T-helper 22 cell (primary cell): Measurements from ENCODE around the gene SPINK13.
"Not testable (repeated sequence)": the region's sequence is repeated elsewhere in the genome, so short reads cannot be mapped to it uniquely, and the experiment has no call there.

Source experiments
- DNase-seq: peaks from one replicate; pipeline ENCODE4 v3.0.0-alpha.2; 2020; ENCODE audit warnings: low read depth

Gene SPINK13

GRCh38 chr5:148268566-148268965 lies at the start of gene SPINK13:
TSS of gene SPINK13 (plus strand) at chr5:148268794. CDS start at chr5:148270073, 1,279 bp downstream.
- no peak for DNase-seq

GRCh38 chr5:148221508-148221907 lies 47.1 kb upstream of the SPINK13 start:
- no peak for DNase-seq

- no peak for DNase-seq
These were observed 44.4 kb upstream of the SPINK13 start for GRCh38 chr5:148224117-148224742.

- no peak for DNase-seq
These were observed 40.1 kb upstream of the SPINK13 start for GRCh38 chr5:148228392-148228984.

- DNase-seq, result no peak
These were observed 38.8 kb upstream of the SPINK13 start for GRCh38 chr5:148229840-148230239.

GRCh38 chr5:148230240-148230639 lies 38.4 kb upstream of the SPINK13 start:
- DNase-seq, result no peak

GRCh38 chr5:148237785-148238417 lies 30.7 kb upstream of the SPINK13 start:
- no peak for DNase-seq

GRCh38 chr5:148238418-148238794 lies 30.2 kb upstream of the SPINK13 start, which contains the start of gene MARCOL:
TSS of gene MARCOL (plus strand) at chr5:148238525. CDS start at chr5:148238598, 73 bp downstream.
- no peak for DNase-seq

GRCh38 chr5:148248894-148249293 lies 19.7 kb upstream of the SPINK13 start:
- no peak for DNase-seq

GRCh38 chr5:148255456-148255855 lies 13.1 kb upstream of the SPINK13 start:
- no peak for DNase-seq

- no peak for DNase-seq
These were observed 9.3 kb upstream of the SPINK13 start for GRCh38 chr5:148259288-148259687.

GRCh38 chr5:148261221-148261620 lies 7.4 kb upstream of the SPINK13 start:
- no peak for DNase-seq

- no peak for DNase-seq
These were observed 632 bp upstream of the SPINK13 start for GRCh38 chr5:148267962-148268361.

- DNase-seq, result not testable (repeated sequence)
These were observed 6.5 kb downstream of the SPINK13 start for GRCh38 chr5:148275129-148275528.

GRCh38 chr5:148280893-148281292 lies 12.3 kb downstream of the SPINK13 start:
- DNase-seq, result not testable (repeated sequence)

GRCh38 chr5:148281336-148281735 lies 12.7 kb downstream of the SPINK13 start:
- DNase-seq, result not testable (repeated sequence)

- no peak for DNase-seq
These were observed 21.9 kb downstream of the SPINK13 start for GRCh38 chr5:148290271-148291195.

GRCh38 chr5:148297731-148298130 lies 29.1 kb downstream of the SPINK13 start:
- DNase-seq, result no peak

- DNase-seq, result no peak
These were observed 37.9 kb downstream of the SPINK13 start for GRCh38 chr5:148306446-148306845.

- no peak for DNase-seq
These were observed 40.4 kb downstream of the SPINK13 start for GRCh38 chr5:148309019-148309418.

- no peak for DNase-seq
These were observed 41.2 kb downstream of the SPINK13 start for GRCh38 chr5:148309746-148310145.

GRCh38 chr5:148311484-148311883 lies 42.9 kb downstream of the SPINK13 start:
- no peak for DNase-seq
